HepG2 (cell line): ENCODE measurements around the gene RNF125. TPM values are rescaled to one million over a fixed set of nuclear protein-coding genes. Genes with fewer than 3 reads are reported as not detected.

ENCODE experiments used
- ATAC-seq: fragments of 200-7000 bp; cut with Tn5 transposase; 3 replicates; pipeline ENCODE4 v1.9.1; 2020; ENCODE audit warnings: mild to moderate bottlenecking, moderate library complexity
- BruUV-seq: library from RNA; stranded (reverse); fragments of 400-500 nt; replicated peaks from 2 replicates; lab custom pipeline; 2021; lab: Mats Ljungman, UMichigan
- CTCF ChIA-PET: fragments of 300-600 bp; formaldehyde crosslinking; extraction: SDS; loops from one replicate; lab custom pipeline; 2021; ENCODE audit warnings: low total read pairs, inconsistent platforms, low intra/inter-chr PET ratio; lab: Yijun Ruan, JAX
- POLR2A ChIA-PET: fragments of 350-600 bp; sonication (Branson Sonifier 250); formaldehyde crosslinking; loops from one replicate; lab custom pipeline; 2020; ENCODE audit warnings: antibody characterized with exemption, inconsistent platforms; lab: Yijun Ruan, JAX
- DNase-seq: peaks from one replicate; pipeline ENCODE4 v3.0.0-alpha.2; 2015; ENCODE audit warnings: low spot score
- FAIRE-seq: peaks from 3 replicates; lab custom pipeline; 2011; peaks lifted over from hg19 to GRCh38; lab: Jason Lieb, UNC
- H2AFZ ChIP-seq: one replicate; pipeline ENCODE4 v1.6.1; 2011; ENCODE audit warnings: low read length, inconsistent platforms
- H3K27ac ChIP-seq: fragments of 300-600 bp; 3 replicates; pipeline ENCODE4 v1.8.0; 2011; ENCODE audit warnings: mixed run types, mild to moderate bottlenecking, mixed read lengths, low read length, inconsistent platforms; ENCODE audit not compliant: insufficient read depth; ENCODE audit errors: extremely low read length
- H3K27me3 ChIP-seq, 2 experiments: fragments of 200-600 bp in 1 of 2; 2 replicates in 1 of 2; 3 replicates in 1 of 2; pipeline versions ENCODE4 v1.6.0 to v1.8.0; 2011; ENCODE audit warnings: low read length in 2 of 2, mild to moderate bottlenecking in 2 of 2, moderate library complexity in 2 of 2, inconsistent platforms in 1 of 2; ENCODE audit not compliant: insufficient read depth in 2 of 2, control insufficient read depth in 1 of 2
- H3K36me3 ChIP-seq, 2 experiments: fragments of 200-600 bp in 1 of 2; replicated peaks in 1 of 2; 2 replicates in 1 of 2; 3 replicates in 1 of 2; pipeline versions ENCODE4 v1.5.1 to v1.8.0; 2011; ENCODE audit warnings: low read length in 2 of 2, inconsistent platforms in 1 of 2; ENCODE audit not compliant: insufficient read depth in 2 of 2, control insufficient read depth in 1 of 2
- H3K4me1 ChIP-seq: 2 replicates; pipeline ENCODE4 v1.5.1; 2012; ENCODE audit warnings: low read length, inconsistent platforms; ENCODE audit not compliant: insufficient read depth
- H3K4me2 ChIP-seq: 2 replicates; pipeline ENCODE4 v1.6.0; 2011; ENCODE audit warnings: low read depth, low read length, inconsistent platforms
- H3K4me3 ChIP-seq, 3 experiments: fragments of 200-600 bp in 1 of 3; sonication (generic), shearing (Covaris generic) in 1 of 3; replicated peaks in 1 of 3; 2 replicates each; pipeline ENCODE4 v1.5.1; 2011 to 2016; ENCODE audit warnings: low read length in 3 of 3, inconsistent platforms in 2 of 3, low read depth in 2 of 3, mild to moderate bottlenecking in 2 of 3, control low read depth in 1 of 3, mixed read lengths in 1 of 3; ENCODE audit not compliant: insufficient read depth in 1 of 3
- H3K79me2 ChIP-seq: one replicate; pipeline ENCODE4 v1.6.1; 2011; ENCODE audit warnings: low read length, inconsistent platforms; ENCODE audit not compliant: insufficient read depth
- H3K9ac ChIP-seq: 2 replicates; pipeline ENCODE4 v1.6.0; 2011; ENCODE audit warnings: mild to moderate bottlenecking, low read depth, low read length, inconsistent platforms; ENCODE audit not compliant: insufficient read depth
- H3K9me3 ChIP-seq: 2 replicates; pipeline ENCODE4 v1.5.1; 2012; ENCODE audit warnings: mild to moderate bottlenecking, low read length
- H4K20me1 ChIP-seq: 2 replicates; pipeline ENCODE4 v1.6.0; 2011; ENCODE audit warnings: inconsistent platforms, mild to moderate bottlenecking, low read length, moderate library complexity; ENCODE audit not compliant: insufficient read depth
- CSRNP1 ChIP-seq: sonication (generic); formaldehyde crosslinking; IDR thresholded peaks from 2 replicates; pipeline ENCODE4 v1.8.1; 2023; ENCODE audit warnings: mild to moderate bottlenecking, missing genetic modification reagents
- CTCF ChIP-seq: sonication (generic); formaldehyde crosslinking; IDR thresholded peaks from 2 replicates; pipeline ENCODE4 v1.5.0; 2020; ENCODE audit warnings: mild to moderate bottlenecking, missing genetic modification reagents, moderate library complexity
- GATAD2A ChIP-seq: IDR thresholded peaks from 2 replicates; pipeline ENCODE4 v1.6.1; 2016
- HOXA5 ChIP-seq: sonication (generic); formaldehyde crosslinking; IDR thresholded peaks from 2 replicates; pipeline ENCODE4 v1.4.0; 2020; ENCODE audit warnings: missing genetic modification reagents
- MAFG ChIP-seq: sonication (generic); formaldehyde crosslinking; IDR thresholded peaks from 2 replicates; pipeline ENCODE4 v1.5.1; 2020; ENCODE audit warnings: mild to moderate bottlenecking, missing genetic modification reagents
- MAFK ChIP-seq, 2 experiments: IDR thresholded peaks in 1 of 2; conservative IDR thresholded peaks in 1 of 2; 2 replicates each; pipeline ENCODE4 v1.6.1; 2011; ENCODE audit warnings: improper control_type of control experiment in 2 of 2, low read length in 2 of 2
- MIER3 ChIP-seq: IDR thresholded peaks from 2 replicates; pipeline ENCODE4 v1.6.1; 2016; ENCODE audit warnings: missing compliant biosample characterization, borderline replicate concordance
- NR2F6 ChIP-seq, 2 experiments: IDR thresholded peaks; 2 replicates each; pipeline ENCODE4 v1.6.1; 2016; ENCODE audit warnings: antibody characterized with exemption in 1 of 2, mild to moderate bottlenecking in 1 of 2
- SMC3 ChIP-seq: IDR thresholded peaks from 2 replicates; pipeline ENCODE4 v1.6.1; 2011; ENCODE audit warnings: low read length, improper control_type of control experiment
- STAG1 ChIP-seq: sonication (generic); formaldehyde crosslinking; IDR thresholded peaks from 2 replicates; pipeline ENCODE4 v1.4.0; 2020; ENCODE audit warnings: missing genetic modification reagents
- THRA ChIP-seq: sonication (generic); formaldehyde crosslinking; IDR thresholded peaks from 2 replicates; pipeline ENCODE4 v1.4.0; 2020; ENCODE audit warnings: missing genetic modification reagents, borderline replicate concordance
- ZGPAT ChIP-seq: IDR thresholded peaks from 2 replicates; pipeline ENCODE4 v1.6.1; 2016; ENCODE audit warnings: mild to moderate bottlenecking
- ZNF317 ChIP-seq: sonication (generic); formaldehyde crosslinking; IDR thresholded peaks from 2 replicates; pipeline ENCODE4 v1.5.0; 2020; ENCODE audit warnings: mild to moderate bottlenecking, missing genetic modification reagents
- ZNF326 ChIP-seq: sonication (generic); formaldehyde crosslinking; IDR thresholded peaks from 2 replicates; pipeline ENCODE4 v1.4.0; 2020; ENCODE audit warnings: missing genetic modification reagents, borderline replicate concordance
- ZNF589 ChIP-seq: sonication (generic); formaldehyde crosslinking; conservative IDR thresholded peaks from 2 replicates; pipeline ENCODE4 v1.8.0; 2022; ENCODE audit warnings: mild to moderate bottlenecking, moderate library complexity, missing genetic modification reagents
- ZNF652 ChIP-seq: IDR thresholded peaks from 2 replicates; pipeline ENCODE4 v1.6.1; 2016; ENCODE audit warnings: low read depth, borderline replicate concordance
- ZNF775 ChIP-seq: sonication (generic); formaldehyde crosslinking; IDR thresholded peaks from 2 replicates; pipeline ENCODE4 v1.4.0; 2020; ENCODE audit warnings: missing genetic modification reagents, mild to moderate bottlenecking, moderate library complexity, borderline replicate concordance
- WGBS: methylation state at CpG from one replicate; pipeline ENCODE4 v1.1.6; 2017; ENCODE audit warnings: low lambda C conversion rate; 5-methylcytosine and 5-hydroxymethylcytosine counted together
- in situ Hi-C: cut with HindIII; loops from 2 replicates; pipeline ENCODE4 v1.10.0; 2017; ENCODE audit warnings: low pct_unique_long_range_greater_than_20kb; ENCODE audit not compliant: extremely low pct_ligation_motif_present
- intact Hi-C: fragments of 100-400 bp; cut with micrococcal nuclease; formaldehyde crosslinking; loops from one replicate; pipeline ENCODE4 v1.10.0; 2022; ENCODE audit not compliant: unreplicated experiment
- polyA plus RNA-seq, 8 experiments: library from polyadenylated mRNA; depleted of rRNA in 3 of 8; stranded (reverse) in 7 of 8; unstranded in 1 of 8; fragments of >200 nt; fragmentation: Illumina TruSeq in 4 of 8; extraction: Trizol in 4 of 8; gene quantifications; 2 replicates each; pipeline versions ENCODE4 v1.2.1 to v1.2.3, GENCODE V29; 2011 to 2016; ENCODE audit warnings: low read depth in 4 of 8, missing spikeins in 1 of 8, mixed read lengths in 1 of 8; ENCODE audit not compliant: insufficient read depth in 1 of 8
- total RNA-seq, 5 experiments: library from RNA; depleted of rRNA; stranded (reverse); fragments of >200 nt; fragmentation: Illumina TruSeq; extraction: Trizol; gene quantifications; 2 replicates each; pipeline ENCODE4 v1.2.3, GENCODE V29; 2016; ENCODE audit warnings: low read depth in 1 of 5

Gene RNF125
- total and polyA plus RNA-seq, 2 of the 13 experiments (the other 11 are each of a cell fraction or from before 2014, with no cell fraction given) = 0.58 to 1.8 TPM

GRCh38 chr18:31976242-31976641 lies 42.4 kb upstream of the RNF125 start (continued):
- no peak for TF ChIP-seq CSRNP1 (CRISPR knock-in tag)
- peak; percentile 66; the same call in 1 of the 2 replicates for TF ChIP-seq HOXA5 (CRISPR knock-in tag)
- TF ChIP-seq ZNF326 (CRISPR knock-in tag) = no peak
- no peak for TF ChIP-seq ZNF317 (CRISPR knock-in tag)
- peak; percentile 50; the same call in 1 of the 2 replicates for TF ChIP-seq NR2F6 (IDR thresholded peaks at IDR 0.05)
- 0 out of 2 replicates have a peak, but pooled peaks have one; percentile 21 for TF ChIP-seq NR2F6 (CRISPR knock-in tag; IDR thresholded peaks at IDR 0.05)
- TF ChIP-seq MAFG = no peak

- DNase-seq (peak; percentile 68), ATAC-seq (peak; percentile 83), FAIRE-seq (peak; percentile 53)
- in situ Hi-C loops (loop anchor here (10.0 kb wide), 1 partner anchor 423 kb away; no protein-coding TSS in a partner anchor), intact Hi-C loops (loop anchor here (1.0 to 10.0 kb wide), 4 partner anchors 35 to 423 kb away; partner anchors contain the start of gene TRAPPC8)
- 40% methylated on average over 9 of the region's 9 CpGs for WGBS
- Histone ChIP-seq H3K4me3 (no peak overlapping the region), H3K36me3 (no peaks in the 10 kb centered on the region), H3K4me1 (no peaks in the 10 kb centered on the region), H3K79me2 (no peaks in the 10 kb centered on the region), H3K27ac (no peak overlapping the region), H4K20me1 (no peaks in the 10 kb centered on the region), H3K4me2 (peak overlapping the region; percentile 21; the same call in 1 of the 2 replicates), H2AFZ (no peak overlapping the region), H3K27me3 (0 out of 5 replicates have a peak, but pooled peaks cover 0 to 4% of the 10 kb centered on the region in 2 experiments), H3K9ac (no peak overlapping the region), H3K9me3 (peaks cover 33% of the 10 kb centered on the region)
- CTCF ChIA-PET = interaction anchor here (1.3 to 1.4 kb wide), 3 partner anchors 20 to 421 kb away, joined by 3 to 8 read pairs (median 5); no protein-coding TSS in a partner anchor
- POLR2A ChIA-PET = interaction anchor here (1.1 kb wide), 1 partner anchor 34 kb away, joined by 3 read pairs; the partner anchor contains the start of gene TRAPPC8
- no TSS peak for BruUV-seq
- TF ChIP-seq STAG1 (CRISPR knock-in tag) (peak; percentile 87), CTCF (CRISPR knock-in tag) (peak; percentile 77), ZNF652 (CRISPR knock-in tag) (peak; percentile 85), MIER3 (no peak), GATAD2A (CRISPR knock-in tag) (no peak), SMC3 (peak; percentile 76), ZNF775 (no peak), ZNF589 (CRISPR knock-in tag) (no peak), MAFK (conservative IDR thresholded peaks at IDR 0.05 in 1 of 2, IDR thresholded peaks at IDR 0.05 in 1 of 2; ENCODE audit: low read length in 2 of 2) (peak; percentile 83), ZGPAT (peak; percentile 29; the same call in 1 of the 2 replicates), THRA (no peak)
Observed at GRCh38 chr18:31977270-31977872, 41.3 kb upstream of the RNF125 start.
